ENCODE measurements around the gene LARP6. TPM values are rescaled to one million over a fixed set of nuclear protein-coding genes. Genes with fewer than 3 reads are reported as not detected.
A peak's percentile ranks its signal among the peaks of the same experiment; 100 is the strongest.
"Not testable (repeated sequence)": the region's sequence is repeated elsewhere in the genome, so short reads cannot be mapped to it uniquely, and the experiment has no call there.

Gene LARP6
- total RNA-seq, 1 donor from 2014 or later = 135 TPM

GRCh38 chr15:70806992-70807712 is 46.8 kb downstream of the LARP6 start:
- peaks cover 60% of the 10 kb centered on the region for H3K4me1 Mint-ChIP-seq (ENCODE audit: low read depth)
- H3K27me3 Mint-ChIP-seq (ENCODE audit: low read depth) = no peaks in the 10 kb centered on the region
- H3K4me3 Mint-ChIP-seq (ENCODE audit: unreplicated experiment) = peak overlapping the region; percentile 5
- H3K36me3 Mint-ChIP-seq (ENCODE audit: low read depth) = no peaks in the 10 kb centered on the region
- DNase-seq (ENCODE audit: low spot score) = no peak
- peak overlapping the region; percentile 70 for H3K27ac Mint-ChIP-seq (ENCODE audit: unreplicated experiment)
- TF ChIP-seq, protein P1, sequence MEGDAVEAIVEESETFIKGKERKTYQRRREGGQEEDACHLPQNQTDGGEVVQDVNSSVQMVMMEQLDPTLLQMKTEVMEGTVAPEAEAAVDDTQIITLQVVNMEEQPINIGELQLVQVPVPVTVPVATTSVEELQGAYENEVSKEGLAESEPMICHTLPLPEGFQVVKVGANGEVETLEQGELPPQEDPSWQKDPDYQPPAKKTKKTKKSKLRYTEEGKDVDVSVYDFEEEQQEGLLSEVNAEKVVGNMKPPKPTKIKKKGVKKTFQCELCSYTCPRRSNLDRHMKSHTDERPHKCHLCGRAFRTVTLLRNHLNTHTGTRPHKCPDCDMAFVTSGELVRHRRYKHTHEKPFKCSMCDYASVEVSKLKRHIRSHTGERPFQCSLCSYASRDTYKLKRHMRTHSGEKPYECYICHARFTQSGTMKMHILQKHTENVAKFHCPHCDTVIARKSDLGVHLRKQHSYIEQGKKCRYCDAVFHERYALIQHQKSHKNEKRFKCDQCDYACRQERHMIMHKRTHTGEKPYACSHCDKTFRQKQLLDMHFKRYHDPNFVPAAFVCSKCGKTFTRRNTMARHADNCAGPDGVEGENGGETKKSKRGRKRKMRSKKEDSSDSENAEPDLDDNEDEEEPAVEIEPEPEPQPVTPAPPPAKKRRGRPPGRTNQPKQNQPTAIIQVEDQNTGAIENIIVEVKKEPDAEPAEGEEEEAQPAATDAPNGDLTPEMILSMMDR (IDR thresholded peaks at IDR 0.05) = no peak
- H3K9me3 Mint-ChIP-seq (ENCODE audit: low read depth) = no peaks in the 10 kb centered on the region

DNA sequence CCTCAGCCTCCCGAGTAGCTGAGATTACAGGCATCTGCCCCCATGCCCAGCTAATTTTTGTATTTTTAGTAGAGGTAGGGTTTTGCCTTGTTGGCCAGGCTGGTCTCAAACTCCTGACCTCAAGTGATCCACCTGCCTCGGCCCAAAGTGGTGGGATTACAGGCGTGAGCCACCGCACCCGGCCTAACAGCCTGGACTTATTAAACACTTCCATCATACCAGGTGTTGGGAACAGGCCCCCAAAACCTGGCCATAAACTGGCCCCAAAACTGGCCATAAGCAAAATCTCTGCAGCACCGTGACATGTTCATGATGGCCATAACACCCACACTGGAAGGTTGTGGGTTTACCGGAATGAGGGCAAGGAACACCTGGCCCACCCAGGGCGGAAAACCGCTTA is 49.6 kb downstream of the LARP6 start:
- H3K36me3 Mint-ChIP-seq (ENCODE audit: low read depth); DNase-seq (ENCODE audit: low spot score); H3K4me3 Mint-ChIP-seq (ENCODE audit: unreplicated experiment); H3K27ac Mint-ChIP-seq (ENCODE audit: unreplicated experiment); H3K27me3 Mint-ChIP-seq (ENCODE audit: low read depth); H3K9me3 Mint-ChIP-seq (ENCODE audit: low read depth): not testable (repeated sequence)
- H3K4me1 Mint-ChIP-seq (ENCODE audit: low read depth) = peaks cover 72% of the 10 kb centered on the region

- no peak for DNase-seq (ENCODE audit: low spot score)
- H3K36me3 Mint-ChIP-seq (ENCODE audit: low read depth) = no peaks in the 10 kb centered on the region
These were observed 51.3 kb downstream of the LARP6 start for GRCh38 chr15:70802629-70803028.

GRCh38 chr15:70801109-70801508 is 52.8 kb downstream of the LARP6 start:
- no peak overlapping the region for H3K4me3 Mint-ChIP-seq (ENCODE audit: unreplicated experiment)
- peak overlapping the region; percentile 85 for H3K27ac Mint-ChIP-seq (ENCODE audit: unreplicated experiment)
- H3K27me3 Mint-ChIP-seq (ENCODE audit: low read depth) = no peaks in the 10 kb centered on the region
- no peak for DNase-seq (ENCODE audit: low spot score)
- no peaks in the 10 kb centered on the region for H3K36me3 Mint-ChIP-seq (ENCODE audit: low read depth)
- H3K4me1 Mint-ChIP-seq (ENCODE audit: low read depth) = peaks cover 76% of the 10 kb centered on the region
- TF ChIP-seq, protein P1 (IDR thresholded peaks at IDR 0.05) = no peak
- no peaks in the 10 kb centered on the region for H3K9me3 Mint-ChIP-seq (ENCODE audit: low read depth)

More at GRCh38 chr15:70802629-70803028, 51.3 kb downstream of the LARP6 start:
- no peak overlapping the region for H3K4me3 Mint-ChIP-seq (ENCODE audit: unreplicated experiment)
- H3K9me3 Mint-ChIP-seq (ENCODE audit: low read depth) = no peaks in the 10 kb centered on the region
- H3K27ac Mint-ChIP-seq (ENCODE audit: unreplicated experiment) = peak overlapping the region; percentile 77
- H3K27me3 Mint-ChIP-seq (ENCODE audit: low read depth) = no peaks in the 10 kb centered on the region
- H3K4me1 Mint-ChIP-seq (ENCODE audit: low read depth) = peaks cover 79% of the 10 kb centered on the region
- TF ChIP-seq, protein P1 (IDR thresholded peaks at IDR 0.05) = no peak

GRCh38 chr15:70799667-70800450 is 54.1 kb downstream of the LARP6 start:
- Mint-ChIP-seq H3K4me1 (ENCODE audit: low read depth) (peaks cover 78% of the 10 kb centered on the region), H3K4me3 (ENCODE audit: unreplicated experiment) (no peak overlapping the region), H3K27me3 (ENCODE audit: low read depth) (no peaks in the 10 kb centered on the region), H3K27ac (ENCODE audit: unreplicated experiment) (peak overlapping the region; percentile 85), H3K36me3 (ENCODE audit: low read depth) (no peaks in the 10 kb centered on the region), H3K9me3 (ENCODE audit: low read depth) (no peaks in the 10 kb centered on the region)
- DNase-seq (ENCODE audit: low spot score) = no peak
- TF ChIP-seq, protein P1 (IDR thresholded peaks at IDR 0.05) = no peak
